ENCODE measurements around the gene AP4M1.

Gene AP4M1, protein sequence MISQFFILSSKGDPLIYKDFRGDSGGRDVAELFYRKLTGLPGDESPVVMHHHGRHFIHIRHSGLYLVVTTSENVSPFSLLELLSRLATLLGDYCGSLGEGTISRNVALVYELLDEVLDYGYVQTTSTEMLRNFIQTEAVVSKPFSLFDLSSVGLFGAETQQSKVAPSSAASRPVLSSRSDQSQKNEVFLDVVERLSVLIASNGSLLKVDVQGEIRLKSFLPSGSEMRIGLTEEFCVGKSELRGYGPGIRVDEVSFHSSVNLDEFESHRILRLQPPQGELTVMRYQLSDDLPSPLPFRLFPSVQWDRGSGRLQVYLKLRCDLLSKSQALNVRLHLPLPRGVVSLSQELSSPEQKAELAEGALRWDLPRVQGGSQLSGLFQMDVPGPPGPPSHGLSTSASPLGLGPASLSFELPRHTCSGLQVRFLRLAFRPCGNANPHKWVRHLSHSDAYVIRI

DNA sequence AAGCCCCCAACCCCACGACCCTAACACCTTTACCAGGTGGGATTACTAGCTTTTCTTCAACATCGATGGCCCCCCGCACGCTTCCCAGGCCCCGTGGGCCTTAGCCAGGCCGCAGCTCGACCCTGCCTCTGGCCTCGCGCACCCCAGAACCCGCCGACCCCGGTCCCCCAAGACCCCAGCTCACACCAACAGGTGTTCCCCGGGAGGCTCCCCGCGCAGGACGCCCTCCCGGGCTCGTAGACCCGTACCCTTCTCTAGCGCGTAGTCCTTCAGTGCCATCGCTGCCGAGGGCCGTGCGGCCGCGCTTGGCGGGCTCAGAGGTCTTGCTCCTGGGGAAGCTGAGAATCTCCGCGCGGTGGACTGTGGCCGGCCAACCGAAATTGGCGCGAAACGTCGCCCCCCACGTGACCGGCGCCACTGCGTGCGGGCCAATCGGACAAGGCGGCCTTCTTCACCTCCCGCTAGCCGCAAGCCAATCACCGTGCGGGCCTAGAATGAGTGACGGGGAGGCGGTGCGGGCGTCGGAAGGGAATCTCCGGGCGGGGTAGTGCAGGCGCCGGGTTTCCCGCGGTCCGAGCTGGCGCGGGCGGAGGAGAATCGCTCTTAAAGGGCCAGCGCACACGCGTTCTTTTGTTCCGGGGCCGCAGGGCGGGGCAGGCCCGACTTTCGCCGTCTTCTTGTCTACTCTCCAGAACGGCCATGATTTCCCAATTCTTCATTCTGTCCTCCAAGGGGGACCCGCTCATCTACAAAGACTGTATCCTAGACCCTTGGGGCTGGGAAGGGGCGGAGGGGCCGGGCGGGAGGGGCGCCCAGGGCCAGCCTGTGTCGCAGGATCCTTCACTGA is at the start of gene AP4M1, which contains the start of gene MCM7:
Gene AP4M1 (plus strand): TSS at position 628 of the 847 bp plus-strand sequence. CDS start 72 bp downstream, at position 700.
Gene MCM7 (minus strand): TSS at position 382 of the 847 bp plus-strand sequence. CDS start 103 bp downstream, at position 279.
- DNase-seq: peak; percentile 99

DNA sequence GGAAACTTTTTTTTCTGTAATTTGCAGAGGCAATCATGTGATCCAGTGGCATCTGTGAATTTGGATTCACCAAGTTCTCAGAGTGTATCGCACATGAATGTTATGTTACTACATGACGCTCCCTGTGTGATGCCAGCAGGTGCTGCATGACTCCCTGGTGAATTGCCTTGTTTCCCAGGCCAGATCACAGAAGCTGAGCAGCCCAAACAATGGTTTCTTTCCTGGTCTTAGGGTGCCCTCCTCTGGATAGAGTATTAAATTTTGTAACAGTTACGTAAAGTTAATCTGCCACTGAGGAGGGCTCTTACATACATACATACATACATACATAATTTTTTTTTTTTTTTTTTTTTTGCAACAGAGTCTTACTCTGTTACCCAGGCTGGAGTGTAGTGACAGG is 48.2 kb upstream of the AP4M1 start:
- peak; percentile 56 for DNase-seq

- no peak for DNase-seq
Measured at GRCh38 chr7:100057006-100057405, 44.4 kb upstream of the AP4M1 start.

- no peak for DNase-seq
Measured at GRCh38 chr7:100059251-100059739, 42.1 kb upstream of the AP4M1 start.

DNA sequence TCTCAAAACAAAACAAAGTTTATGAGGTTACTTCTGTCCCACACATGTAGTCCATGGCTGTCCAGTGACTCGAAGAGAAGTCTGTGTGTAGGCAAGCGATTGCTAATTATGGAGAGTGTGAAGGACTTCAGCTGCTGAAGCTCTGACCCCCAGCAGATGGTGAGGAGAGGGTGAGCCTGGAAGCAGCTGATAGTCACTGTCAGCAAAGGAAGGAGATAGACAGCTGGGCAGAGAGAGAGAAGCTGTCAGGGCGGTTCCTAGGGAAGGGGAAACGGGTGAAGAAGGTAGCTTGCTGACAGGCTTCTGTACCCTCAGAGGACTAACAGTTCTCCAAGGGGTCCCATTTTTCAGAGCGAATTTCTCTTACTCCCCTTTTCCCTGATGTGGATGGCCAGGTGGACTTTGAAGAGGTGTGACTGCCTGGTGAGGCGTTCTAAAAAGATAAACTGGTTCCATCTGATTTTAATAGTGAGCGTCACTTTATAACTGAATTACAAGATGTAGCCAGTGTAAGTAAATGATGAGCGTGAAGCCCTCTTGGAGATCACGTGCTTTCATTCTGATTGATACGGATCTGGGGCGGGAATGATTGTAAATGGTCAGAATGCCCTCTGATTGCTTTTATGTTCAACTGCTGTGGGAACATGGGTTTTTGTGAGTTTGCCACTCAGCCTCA is 39.8 kb upstream of the AP4M1 start:
- DNase-seq: no peak

DNA sequence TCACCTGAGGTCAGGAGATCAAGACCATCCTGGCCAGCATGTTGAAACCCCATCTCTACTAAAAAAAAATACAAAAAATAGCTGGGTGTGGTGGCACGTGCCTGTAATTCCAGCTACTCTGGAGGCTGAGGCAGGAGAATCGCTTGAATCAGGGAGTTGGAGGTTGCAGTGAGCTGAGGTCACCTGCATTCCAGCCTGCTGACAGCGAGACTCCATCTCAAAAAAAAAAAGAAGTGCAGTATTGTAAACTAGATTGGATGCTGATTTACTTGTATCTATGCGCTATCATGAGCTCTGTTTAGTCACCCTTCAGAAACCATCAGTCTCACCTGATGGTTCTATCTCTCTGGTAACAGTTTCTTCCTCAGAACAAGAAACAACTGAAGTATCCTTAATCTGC is 38.1 kb upstream of the AP4M1 start:
- DNase-seq: no peak

GRCh38 chr7:100064162-100064561 is 37.3 kb upstream of the AP4M1 start:
- no peak for DNase-seq

GRCh38 chr7:100065452-100066186 is 35.8 kb upstream of the AP4M1 start:
- no peak for DNase-seq

GRCh38 chr7:100066953-100067352 is 34.5 kb upstream of the AP4M1 start:
- no peak for DNase-seq

- DNase-seq: no peak
Measured at GRCh38 chr7:100069991-100070390, 31.5 kb upstream of the AP4M1 start.

GRCh38 chr7:100071018-100071723 is 30.3 kb upstream of the AP4M1 start:
- no peak for DNase-seq

- no peak for DNase-seq
Measured at GRCh38 chr7:100072462-100072861, 29.0 kb upstream of the AP4M1 start.

GRCh38 chr7:100074841-100075240 is 26.6 kb upstream of the AP4M1 start:
- no peak for DNase-seq

DNA sequence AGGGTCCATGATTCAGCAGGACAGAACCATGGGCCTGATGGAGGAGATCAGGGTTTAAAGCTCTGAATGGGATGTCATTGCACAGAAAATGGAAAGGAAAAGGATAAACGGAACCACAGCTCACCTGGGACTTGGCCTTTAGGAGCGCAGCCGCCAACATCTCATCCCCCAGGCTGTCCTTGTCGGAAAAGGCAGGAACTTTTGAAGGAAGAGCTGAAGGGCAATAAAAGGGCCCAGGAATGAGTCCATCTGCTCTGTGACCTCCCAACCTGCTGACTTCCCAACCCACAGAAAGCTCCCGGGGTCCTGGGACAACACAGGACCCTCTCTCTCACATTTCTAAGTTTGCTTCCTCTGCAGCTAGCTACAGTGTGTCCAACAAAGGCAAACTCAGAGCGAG is 26.0 kb upstream of the AP4M1 start:
- DNase-seq: no peak

- DNase-seq: no peak
Measured at GRCh38 chr7:100077205-100077604, 24.2 kb upstream of the AP4M1 start.

- DNase-seq: no peak
Measured at GRCh38 chr7:100079024-100079560, 22.4 kb upstream of the AP4M1 start.

DNA sequence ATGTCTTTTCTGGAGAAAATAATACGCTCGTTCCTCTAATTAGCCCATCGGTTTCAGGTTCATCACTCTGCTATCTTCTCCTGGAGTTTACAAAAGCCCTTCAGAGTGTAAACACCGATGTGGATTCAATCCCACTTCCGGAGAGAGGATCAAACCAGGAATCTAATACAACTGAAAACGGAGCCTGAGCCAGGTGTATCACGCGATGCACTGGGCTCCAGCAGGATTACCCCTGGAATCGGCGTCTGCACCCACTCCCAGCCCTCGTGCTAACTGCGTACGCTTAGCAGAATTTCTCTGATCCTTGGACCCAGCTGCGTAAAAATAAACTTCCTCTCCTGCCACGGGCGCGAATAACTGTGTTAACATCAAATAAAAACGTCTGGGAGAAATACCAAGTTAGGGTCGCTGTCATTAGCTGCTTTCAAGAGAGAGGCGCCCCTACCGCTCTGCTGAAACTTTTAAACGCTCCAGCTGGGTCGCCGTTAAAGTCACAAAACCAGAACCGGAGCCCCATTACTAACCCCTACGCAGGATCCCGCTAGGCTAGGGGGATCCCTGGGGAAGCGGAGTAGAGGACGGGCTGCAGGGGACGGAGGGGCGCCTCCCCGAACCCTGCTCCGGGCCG is 20.4 kb upstream of the AP4M1 start:
- no peak for DNase-seq

DNA sequence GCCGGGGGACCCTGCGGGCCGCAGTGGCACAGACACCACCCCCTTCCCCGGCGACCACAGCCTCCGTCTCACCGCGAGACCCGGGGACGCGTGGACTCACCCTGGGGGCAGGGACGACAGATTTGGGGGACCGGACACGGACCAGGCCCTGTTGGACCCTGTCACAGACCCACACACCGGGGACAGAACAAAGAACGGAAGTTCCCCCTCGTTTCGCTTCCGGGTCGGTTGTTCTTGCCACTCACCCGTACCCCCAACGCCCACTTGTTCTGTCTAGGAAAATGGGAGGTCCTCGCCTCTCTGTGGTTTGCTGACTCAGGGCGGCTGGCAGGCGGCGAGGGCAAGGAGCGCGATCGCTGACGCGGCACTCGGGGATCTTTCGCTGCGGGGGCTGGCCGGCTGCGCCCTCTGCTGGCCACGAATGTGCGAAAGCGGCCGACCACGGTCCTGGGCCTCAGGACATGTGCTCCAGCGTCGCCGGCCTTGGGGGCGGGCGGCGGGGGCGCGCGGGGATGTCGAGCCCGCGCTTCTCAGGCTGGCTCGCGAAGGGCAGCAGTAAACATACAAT is 19.8 kb upstream of the AP4M1 start, which contains the start of gene ZNF3:
Gene ZNF3 (minus strand): TSS at position 189 of the 568 bp plus-strand sequence. CDS start 4,366 bp downstream, outside the sequence.
- peak; percentile 99 for DNase-seq

DNA sequence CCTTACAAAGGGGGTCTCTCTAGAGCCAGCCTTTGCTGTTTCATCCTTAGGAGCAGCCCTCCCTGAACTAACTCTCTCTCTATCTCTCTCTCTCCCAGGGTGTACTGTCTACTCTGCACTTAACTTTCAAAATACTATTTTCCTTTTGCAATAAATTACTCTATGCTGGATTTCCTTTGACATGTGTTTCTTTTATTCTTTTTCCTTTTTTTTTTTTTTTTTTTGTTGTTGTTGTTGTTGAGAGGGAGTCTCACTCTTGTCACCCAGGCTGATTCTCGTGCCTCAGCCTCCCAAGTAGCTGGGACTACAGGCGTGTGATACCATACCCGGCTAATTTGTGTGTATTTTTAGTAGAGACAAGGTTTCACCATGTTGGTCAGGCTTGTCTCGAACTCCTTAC is 18.5 kb upstream of the AP4M1 start:
- DNase-seq: no peak

GRCh38 chr7:100085515-100085914 is 15.9 kb upstream of the AP4M1 start:
- no peak for DNase-seq

All from activated CD4-positive, alpha-beta T cell treated with anti-CD3 and anti-CD28 coated beads, Interleukin-2, amount 50 U/mL, for 16 hours (primary cell).